Measurements from ENCODE around the gene PTPN3. TPM values are rescaled to one million over a fixed set of nuclear protein-coding genes. Genes with fewer than 3 reads are reported as not detected.
"Not testable (repeated sequence)": the region's sequence is repeated elsewhere in the genome, so short reads cannot be mapped to it uniquely, and the experiment has no call there.

Gene PTPN3
- total RNA-seq, 1 experiment from 2014 or later, result not detected

GRCh38 chr9:109351032-109351431 is 147.1 kb downstream of the PTPN3 start:
- no peaks in the 10 kb centered on the region for H3K9me2 ChIP-seq (replicated peaks; ENCODE audit: insufficient read depth, low read length)
- DNase-seq, result no peak
- H3K4me2 ChIP-seq (ENCODE audit: low read depth, low read length, poor library complexity, severe bottlenecking), result no peak overlapping the region
- H3K9me3 ChIP-seq (ENCODE audit: low read length), result no peaks in the 10 kb centered on the region
- H3K79me2 ChIP-seq (ENCODE audit: low read length), result no peaks in the 10 kb centered on the region
- no peak overlapping the region for H3K4me3 ChIP-seq (ENCODE audit: low read length)
- H4K20me1 ChIP-seq (ENCODE audit: insufficient read depth, low read depth, low read length), result no peaks in the 10 kb centered on the region
- H3K9ac ChIP-seq (ENCODE audit: low read length), result no peak overlapping the region
- H2AFZ ChIP-seq (ENCODE audit: low read length), result no peak overlapping the region
- no peaks in the 10 kb centered on the region for H3K36me3 ChIP-seq (ENCODE audit: insufficient read depth, low read length)
- no peaks in the 10 kb centered on the region for H3K4me1 ChIP-seq (ENCODE audit: low read length)
- no peak overlapping the region for H3K27ac ChIP-seq (ENCODE audit: low read length)
- no peaks in the 10 kb centered on the region for H3K27me3 ChIP-seq (ENCODE audit: low read length)

- Histone ChIP-seq H3K9me3 (ENCODE audit: low read length) (no peaks in the 10 kb centered on the region), H3K27me3 (ENCODE audit: low read length) (no peaks in the 10 kb centered on the region), H3K4me1 (ENCODE audit: low read length) (no peaks in the 10 kb centered on the region), H3K4me2 (ENCODE audit: low read depth, low read length, poor library complexity, severe bottlenecking) (no peak overlapping the region), H2AFZ (ENCODE audit: low read length) (no peak overlapping the region), H3K4me3 (ENCODE audit: low read length) (no peak overlapping the region), H3K79me2 (ENCODE audit: low read length) (no peaks in the 10 kb centered on the region), H4K20me1 (ENCODE audit: insufficient read depth, low read depth, low read length) (no peaks in the 10 kb centered on the region), H3K27ac (ENCODE audit: low read length) (no peak overlapping the region), H3K9me2 (replicated peaks; ENCODE audit: insufficient read depth, low read length) (no peaks in the 10 kb centered on the region), H3K36me3 (ENCODE audit: insufficient read depth, low read length) (no peaks in the 10 kb centered on the region), H3K9ac (ENCODE audit: low read length) (no peak overlapping the region)
- DNase-seq, result no peak
Measured at GRCh38 chr9:109349421-109349846, 148.7 kb downstream of the PTPN3 start.

GRCh38 chr9:109346904-109347303 is 151.2 kb downstream of the PTPN3 start:
- H3K4me1 ChIP-seq (ENCODE audit: low read length), result no peaks in the 10 kb centered on the region
- no peak overlapping the region for H3K4me2 ChIP-seq (ENCODE audit: low read depth, low read length, poor library complexity, severe bottlenecking)
- H3K27me3 ChIP-seq (ENCODE audit: low read length), result no peaks in the 10 kb centered on the region
- no peaks in the 10 kb centered on the region for H3K79me2 ChIP-seq (ENCODE audit: low read length)
- H3K36me3 ChIP-seq (ENCODE audit: insufficient read depth, low read length), result no peaks in the 10 kb centered on the region
- no peaks in the 10 kb centered on the region for H4K20me1 ChIP-seq (ENCODE audit: insufficient read depth, low read depth, low read length)
- no peak overlapping the region for H2AFZ ChIP-seq (ENCODE audit: low read length)
- H3K27ac ChIP-seq (ENCODE audit: low read length), result no peak overlapping the region
- DNase-seq, result no peak
- H3K9me2 ChIP-seq (replicated peaks; ENCODE audit: insufficient read depth, low read length), result no peaks in the 10 kb centered on the region
- H3K9ac ChIP-seq (ENCODE audit: low read length), result no peak overlapping the region
- no peak overlapping the region for H3K4me3 ChIP-seq (ENCODE audit: low read length)
- H3K9me3 ChIP-seq (ENCODE audit: low read length), result no peaks in the 10 kb centered on the region

GRCh38 chr9:109344866-109345265 is 153.2 kb downstream of the PTPN3 start:
- no peak overlapping the region for H3K27ac ChIP-seq (ENCODE audit: low read length)
- H3K4me1 ChIP-seq (ENCODE audit: low read length), result no peaks in the 10 kb centered on the region
- no peaks in the 10 kb centered on the region for H3K9me2 ChIP-seq (replicated peaks; ENCODE audit: insufficient read depth, low read length)
- H3K4me3 ChIP-seq (ENCODE audit: low read length), result no peak overlapping the region
- H3K9me3 ChIP-seq (ENCODE audit: low read length), result no peaks in the 10 kb centered on the region
- no peaks in the 10 kb centered on the region for H3K36me3 ChIP-seq (ENCODE audit: insufficient read depth, low read length)
- H3K27me3 ChIP-seq (ENCODE audit: low read length), result no peaks in the 10 kb centered on the region
- H2AFZ ChIP-seq (ENCODE audit: low read length), result no peak overlapping the region
- H4K20me1 ChIP-seq (ENCODE audit: insufficient read depth, low read depth, low read length), result no peaks in the 10 kb centered on the region
- no peak overlapping the region for H3K9ac ChIP-seq (ENCODE audit: low read length)
- H3K79me2 ChIP-seq (ENCODE audit: low read length), result no peaks in the 10 kb centered on the region
- no peak overlapping the region for H3K4me2 ChIP-seq (ENCODE audit: low read depth, low read length, poor library complexity, severe bottlenecking)
- no peak for DNase-seq

GRCh38 chr9:109342878-109343277 is 155.2 kb downstream of the PTPN3 start:
- Histone ChIP-seq H3K9ac (ENCODE audit: low read length) (no peak overlapping the region), H3K79me2 (ENCODE audit: low read length) (no peaks in the 10 kb centered on the region), H3K36me3 (ENCODE audit: insufficient read depth, low read length) (no peaks in the 10 kb centered on the region), H2AFZ (ENCODE audit: low read length) (no peak overlapping the region), H3K4me3 (ENCODE audit: low read length) (no peak overlapping the region), H4K20me1 (ENCODE audit: insufficient read depth, low read depth, low read length) (no peaks in the 10 kb centered on the region), H3K4me1 (ENCODE audit: low read length) (no peaks in the 10 kb centered on the region), H3K27me3 (ENCODE audit: low read length) (no peaks in the 10 kb centered on the region), H3K4me2 (ENCODE audit: low read depth, low read length, poor library complexity, severe bottlenecking) (no peak overlapping the region), H3K9me3 (ENCODE audit: low read length) (no peaks in the 10 kb centered on the region), H3K27ac (ENCODE audit: low read length) (no peak overlapping the region), H3K9me2 (replicated peaks; ENCODE audit: insufficient read depth, low read length) (no peaks in the 10 kb centered on the region)
- DNase-seq, result no peak

- H3K4me3 ChIP-seq (ENCODE audit: low read length), result no peak overlapping the region
- H3K36me3 ChIP-seq (ENCODE audit: insufficient read depth, low read length), result no peaks in the 10 kb centered on the region
Measured at GRCh38 chr9:109341561-109341960, 156.5 kb downstream of the PTPN3 start.

GRCh38 chr9:109340979-109341378 is 157.1 kb downstream of the PTPN3 start:
- not testable (repeated sequence) for H3K9ac ChIP-seq (ENCODE audit: low read length); H4K20me1 ChIP-seq (ENCODE audit: insufficient read depth, low read depth, low read length); H2AFZ ChIP-seq (ENCODE audit: low read length); H3K27me3 ChIP-seq (ENCODE audit: low read length); H3K36me3 ChIP-seq (ENCODE audit: insufficient read depth, low read length); H3K9me3 ChIP-seq (ENCODE audit: low read length); H3K4me2 ChIP-seq (ENCODE audit: low read depth, low read length, poor library complexity, severe bottlenecking); H3K27ac ChIP-seq (ENCODE audit: low read length); H3K9me2 ChIP-seq (replicated peaks; ENCODE audit: insufficient read depth, low read length); H3K4me3 ChIP-seq (ENCODE audit: low read length); DNase-seq; H3K4me1 ChIP-seq (ENCODE audit: low read length); H3K79me2 ChIP-seq (ENCODE audit: low read length)

More at GRCh38 chr9:109341561-109341960, 156.5 kb downstream of the PTPN3 start:
- H3K27me3 ChIP-seq (ENCODE audit: low read length), result no peaks in the 10 kb centered on the region
- H3K27ac ChIP-seq (ENCODE audit: low read length), result no peak overlapping the region
- no peak overlapping the region for H3K4me2 ChIP-seq (ENCODE audit: low read depth, low read length, poor library complexity, severe bottlenecking)
- no peaks in the 10 kb centered on the region for H3K9me3 ChIP-seq (ENCODE audit: low read length)
- no peaks in the 10 kb centered on the region for H3K9me2 ChIP-seq (replicated peaks; ENCODE audit: insufficient read depth, low read length)
- H4K20me1 ChIP-seq (ENCODE audit: insufficient read depth, low read depth, low read length), result no peaks in the 10 kb centered on the region
- H3K79me2 ChIP-seq (ENCODE audit: low read length), result no peaks in the 10 kb centered on the region
- H3K4me1 ChIP-seq (ENCODE audit: low read length), result no peaks in the 10 kb centered on the region
- no peak for DNase-seq
- H2AFZ ChIP-seq (ENCODE audit: low read length), result no peak overlapping the region
- no peak overlapping the region for H3K9ac ChIP-seq (ENCODE audit: low read length)

GRCh38 chr9:109336409-109336808 is 161.7 kb downstream of the PTPN3 start:
- no peaks in the 10 kb centered on the region for H4K20me1 ChIP-seq (ENCODE audit: insufficient read depth, low read depth, low read length)
- H3K27me3 ChIP-seq (ENCODE audit: low read length), result no peaks in the 10 kb centered on the region
- H3K36me3 ChIP-seq (ENCODE audit: insufficient read depth, low read length), result no peaks in the 10 kb centered on the region
- no peak for DNase-seq
- no peaks in the 10 kb centered on the region for H3K79me2 ChIP-seq (ENCODE audit: low read length)
- no peaks in the 10 kb centered on the region for H3K4me1 ChIP-seq (ENCODE audit: low read length)
- H3K9ac ChIP-seq (ENCODE audit: low read length), result no peak overlapping the region
- no peak overlapping the region for H3K27ac ChIP-seq (ENCODE audit: low read length)
- H3K9me2 ChIP-seq (replicated peaks; ENCODE audit: insufficient read depth, low read length), result no peaks in the 10 kb centered on the region
- no peak overlapping the region for H2AFZ ChIP-seq (ENCODE audit: low read length)
- no peak overlapping the region for H3K4me2 ChIP-seq (ENCODE audit: low read depth, low read length, poor library complexity, severe bottlenecking)
- H3K4me3 ChIP-seq (ENCODE audit: low read length), result no peak overlapping the region
- no peaks in the 10 kb centered on the region for H3K9me3 ChIP-seq (ENCODE audit: low read length)

GRCh38 chr9:109335929-109336328 is 162.2 kb downstream of the PTPN3 start:
- Histone ChIP-seq H3K27ac (ENCODE audit: low read length) (no peak overlapping the region), H4K20me1 (ENCODE audit: insufficient read depth, low read depth, low read length) (no peaks in the 10 kb centered on the region), H3K27me3 (ENCODE audit: low read length) (no peaks in the 10 kb centered on the region), H3K9ac (ENCODE audit: low read length) (no peak overlapping the region), H3K36me3 (ENCODE audit: insufficient read depth, low read length) (no peaks in the 10 kb centered on the region), H3K9me3 (ENCODE audit: low read length) (no peaks in the 10 kb centered on the region), H2AFZ (ENCODE audit: low read length) (no peak overlapping the region), H3K4me2 (ENCODE audit: low read depth, low read length, poor library complexity, severe bottlenecking) (no peak overlapping the region), H3K79me2 (ENCODE audit: low read length) (no peaks in the 10 kb centered on the region), H3K9me2 (replicated peaks; ENCODE audit: insufficient read depth, low read length) (no peaks in the 10 kb centered on the region), H3K4me3 (ENCODE audit: low read length) (no peak overlapping the region), H3K4me1 (ENCODE audit: low read length) (no peaks in the 10 kb centered on the region)
- no peak for DNase-seq
